ENCODE measurements around the gene TFEB.
A peak's percentile ranks its signal among the peaks of the same experiment; 100 is the strongest.

The TFEB gene

DNA sequence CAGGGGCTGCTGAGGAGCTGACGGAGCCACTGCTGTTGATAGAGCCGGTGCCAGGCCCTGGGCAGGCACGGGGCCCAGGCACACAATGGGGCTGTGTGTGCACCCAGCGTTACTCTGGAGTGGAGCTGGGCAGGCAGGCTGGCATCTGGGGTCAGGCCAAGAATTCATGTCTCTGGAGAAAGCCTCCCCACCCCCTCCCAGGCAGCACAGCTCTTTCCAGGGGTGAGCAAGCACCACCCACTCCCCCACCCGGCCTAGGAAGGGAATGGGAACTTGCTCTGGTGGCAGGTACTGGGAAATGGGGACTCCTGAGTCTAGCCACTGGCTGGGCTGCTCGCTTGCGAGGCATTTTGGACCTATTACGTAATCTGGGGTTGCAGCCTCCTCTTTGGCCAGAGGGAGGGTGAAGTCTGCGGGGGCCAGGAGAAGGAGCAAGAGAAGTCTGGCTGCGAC lies 22.7 kb downstream of the TFEB start:
- Histone ChIP-seq H3K36me3 (ENCODE audit: control insufficient read depth in 2 of 2, insufficient read depth in 2 of 2, low read length in 2 of 2) (no peaks in the 10 kb centered on the region), H3K27ac (ENCODE audit: low read length) (peak overlapping the region; percentile 84), H3K9ac (ENCODE audit: low read length in 2 of 2) (peak overlapping the region in 1 of 2 donors; percentile 58), H3K9me3 (ENCODE audit: control insufficient read depth in 2 of 2, low read length in 2 of 2) (no peaks in the 10 kb centered on the region), H3K27me3 (ENCODE audit: control insufficient read depth in 1 of 2, insufficient read depth in 2 of 2, low read length in 2 of 2) (no peaks in the 10 kb centered on the region), H3K4me3 (ENCODE audit: low read length in 2 of 2) (peak overlapping the region in 1 of 2 donors; percentile 40), H3K4me1 (ENCODE audit: control insufficient read depth, insufficient read depth, low read length) (peaks cover 62% of the 10 kb centered on the region)

DNA sequence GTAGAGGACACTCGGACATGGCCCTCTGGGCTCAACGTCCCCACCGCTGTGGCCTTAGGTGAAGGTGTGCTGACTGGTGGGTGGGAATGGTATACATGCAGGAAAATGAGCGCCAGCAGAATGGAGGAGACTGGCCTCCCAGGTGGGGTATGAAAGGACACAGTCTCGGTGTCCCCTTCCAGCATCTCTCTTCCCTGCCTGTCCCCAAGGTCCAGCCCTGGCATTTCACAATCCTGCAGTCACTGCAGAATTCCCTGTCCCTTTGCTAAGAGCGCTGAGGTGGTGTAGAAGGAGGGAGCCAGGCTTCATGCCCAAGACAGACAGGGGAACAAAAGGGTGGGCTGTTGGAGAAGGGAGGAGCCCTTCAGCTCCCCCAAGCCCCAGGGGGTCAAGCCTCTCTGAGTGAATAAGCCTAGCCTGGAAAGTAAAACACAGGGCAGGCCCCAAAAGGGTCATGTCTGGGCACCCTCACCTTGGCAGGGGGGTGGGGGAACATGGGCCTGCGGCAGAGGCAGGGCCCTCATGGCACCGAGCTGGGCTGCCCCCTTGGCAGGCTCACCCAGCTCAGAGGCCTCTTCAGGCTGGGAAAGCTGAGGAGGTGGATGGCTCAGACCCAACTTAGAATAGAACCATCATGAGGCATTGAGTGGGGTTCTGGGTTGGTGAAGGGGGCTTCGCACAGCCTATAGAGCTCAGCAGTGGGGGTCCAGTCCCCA lies 23.9 kb downstream of the TFEB start:
- no peaks in the 10 kb centered on the region for H3K9me3 ChIP-seq (ENCODE audit: control insufficient read depth in 2 of 2, low read length in 2 of 2)
- H3K9ac ChIP-seq (ENCODE audit: low read length in 2 of 2), result peak overlapping the region in 1 of 2 donors; percentile 58
- H3K27me3 ChIP-seq (ENCODE audit: control insufficient read depth in 1 of 2, insufficient read depth in 2 of 2, low read length in 2 of 2), result no peaks in the 10 kb centered on the region
- H3K27ac ChIP-seq (ENCODE audit: low read length), result peak overlapping the region; percentile 84
- no peaks in the 10 kb centered on the region for H3K36me3 ChIP-seq (ENCODE audit: control insufficient read depth in 2 of 2, insufficient read depth in 2 of 2, low read length in 2 of 2)
- H3K4me1 ChIP-seq (ENCODE audit: control insufficient read depth, insufficient read depth, low read length), result peaks cover 62% of the 10 kb centered on the region
- no peak overlapping the region for H3K4me3 ChIP-seq (ENCODE audit: low read length in 2 of 2)

DNA sequence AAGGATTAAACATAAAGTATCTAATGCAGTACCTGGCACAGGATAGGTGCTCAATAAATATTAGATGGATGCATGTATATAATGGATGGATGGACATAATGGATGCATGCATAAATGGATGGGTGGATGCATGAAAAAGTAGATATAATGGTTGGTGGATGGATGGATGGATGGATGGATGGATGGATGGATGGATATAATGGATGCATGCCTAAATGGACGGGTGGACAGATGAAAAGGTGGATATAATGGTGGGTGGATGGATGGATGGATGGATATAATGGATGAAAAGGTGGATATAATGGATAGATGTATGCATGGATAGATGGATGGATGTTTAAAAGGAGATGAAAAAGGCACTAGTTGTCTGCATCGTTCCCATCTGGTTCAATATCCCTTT lies 26.0 kb downstream of the TFEB start:
- no peaks in the 10 kb centered on the region for H3K36me3 ChIP-seq (ENCODE audit: control insufficient read depth in 2 of 2, insufficient read depth in 2 of 2, low read length in 2 of 2)
- no peaks in the 10 kb centered on the region for H3K27me3 ChIP-seq (ENCODE audit: control insufficient read depth in 1 of 2, insufficient read depth in 2 of 2, low read length in 2 of 2)
- H3K4me1 ChIP-seq (ENCODE audit: control insufficient read depth, insufficient read depth, low read length), result peaks cover 67% of the 10 kb centered on the region
- H3K4me3 ChIP-seq (ENCODE audit: low read length in 2 of 2), result no peak overlapping the region
- no peak overlapping the region for H3K9ac ChIP-seq (ENCODE audit: low read length in 2 of 2)
- no peak overlapping the region for H3K27ac ChIP-seq (ENCODE audit: low read length)
- no peaks in the 10 kb centered on the region for H3K9me3 ChIP-seq (ENCODE audit: control insufficient read depth in 2 of 2, low read length in 2 of 2)

GRCh38 chr6:41708856-41709255 lies 26.6 kb downstream of the TFEB start:
- no peaks in the 10 kb centered on the region for H3K27me3 ChIP-seq (ENCODE audit: control insufficient read depth in 1 of 2, insufficient read depth in 2 of 2, low read length in 2 of 2)
- no peak overlapping the region for H3K4me3 ChIP-seq (ENCODE audit: low read length in 2 of 2)
- H3K4me1 ChIP-seq (ENCODE audit: control insufficient read depth, insufficient read depth, low read length), result peaks cover 66% of the 10 kb centered on the region
- no peaks in the 10 kb centered on the region for H3K36me3 ChIP-seq (ENCODE audit: control insufficient read depth in 2 of 2, insufficient read depth in 2 of 2, low read length in 2 of 2)
- H3K9me3 ChIP-seq (ENCODE audit: control insufficient read depth in 2 of 2, low read length in 2 of 2), result no peaks in the 10 kb centered on the region
- no peak overlapping the region for H3K27ac ChIP-seq (ENCODE audit: low read length)
- no peak overlapping the region for H3K9ac ChIP-seq (ENCODE audit: low read length in 2 of 2)

GRCh38 chr6:41707565-41708200 lies 27.7 kb downstream of the TFEB start:
- H3K27ac ChIP-seq (ENCODE audit: low read length), result no peak overlapping the region
- no peak overlapping the region for H3K4me3 ChIP-seq (ENCODE audit: low read length in 2 of 2)
- no peaks in the 10 kb centered on the region for H3K27me3 ChIP-seq (ENCODE audit: control insufficient read depth in 1 of 2, insufficient read depth in 2 of 2, low read length in 2 of 2)
- no peaks in the 10 kb centered on the region for H3K9me3 ChIP-seq (ENCODE audit: control insufficient read depth in 2 of 2, low read length in 2 of 2)
- peaks cover 0 to 1% of the 10 kb centered on the region in 2 donors for H3K36me3 ChIP-seq (ENCODE audit: control insufficient read depth in 2 of 2, insufficient read depth in 2 of 2, low read length in 2 of 2)
- no peak overlapping the region for H3K9ac ChIP-seq (ENCODE audit: low read length in 2 of 2)
- H3K4me1 ChIP-seq (ENCODE audit: control insufficient read depth, insufficient read depth, low read length), result peaks cover 57% of the 10 kb centered on the region

- Histone ChIP-seq H3K4me1 (ENCODE audit: control insufficient read depth, insufficient read depth, low read length) (peaks cover 54% of the 10 kb centered on the region), H3K27me3 (ENCODE audit: control insufficient read depth in 1 of 2, insufficient read depth in 2 of 2, low read length in 2 of 2) (no peaks in the 10 kb centered on the region), H3K9ac (ENCODE audit: low read length in 2 of 2) (no peak overlapping the region), H3K36me3 (ENCODE audit: control insufficient read depth in 2 of 2, insufficient read depth in 2 of 2, low read length in 2 of 2) (peaks cover 0 to 3% of the 10 kb centered on the region in 2 donors), H3K9me3 (ENCODE audit: control insufficient read depth in 2 of 2, low read length in 2 of 2) (no peaks in the 10 kb centered on the region), H3K27ac (ENCODE audit: low read length) (peak overlapping the region; percentile 86), H3K4me3 (ENCODE audit: low read length in 2 of 2) (no peak overlapping the region)
Measured at GRCh38 chr6:41706876-41707564, 28.4 kb downstream of the TFEB start.

DNA sequence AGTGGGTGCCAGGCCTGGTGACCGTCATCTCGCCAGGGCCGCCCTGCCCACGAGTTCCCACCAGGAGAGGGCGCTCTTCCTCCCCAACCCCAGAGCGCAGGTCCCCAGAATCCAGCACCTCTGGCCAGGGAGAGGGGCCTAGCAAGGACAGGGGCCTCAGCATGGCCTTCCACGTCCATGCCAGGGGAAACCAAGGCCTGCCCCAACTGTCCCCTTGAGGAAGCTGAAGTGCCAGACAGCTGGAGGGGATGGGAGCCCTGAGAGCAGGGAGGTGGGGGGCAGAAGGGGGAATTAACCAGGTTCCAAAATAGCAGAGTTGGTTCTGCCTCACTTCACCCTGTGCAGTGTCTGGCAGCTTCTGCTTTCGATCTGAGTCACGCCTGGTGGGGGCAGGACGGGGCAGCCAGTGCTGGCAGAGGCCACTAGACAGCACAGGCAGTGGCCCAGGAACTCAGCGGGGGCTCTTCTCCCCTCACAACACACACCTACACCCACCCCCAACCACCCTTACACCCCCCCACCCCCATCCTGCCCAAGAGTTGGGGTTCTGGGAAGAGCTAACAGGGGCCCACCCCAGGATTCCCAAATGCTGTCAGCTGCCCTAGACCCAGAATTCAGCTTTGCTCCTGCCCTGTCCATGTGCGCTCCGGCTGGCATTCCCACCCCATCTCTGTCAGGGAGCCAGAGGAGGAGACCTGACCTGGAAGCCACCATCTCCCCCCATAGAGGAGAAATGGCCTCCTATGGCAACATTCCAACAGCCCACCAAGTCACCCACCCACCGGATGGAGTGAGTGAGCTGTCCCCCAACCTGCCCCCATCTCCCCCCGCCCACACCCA lies 29.2 kb downstream of the TFEB start:
- Histone ChIP-seq H3K36me3 (ENCODE audit: control insufficient read depth in 2 of 2, insufficient read depth in 2 of 2, low read length in 2 of 2) (peaks cover 0 to 3% of the 10 kb centered on the region in 2 donors), H3K27me3 (ENCODE audit: control insufficient read depth in 1 of 2, insufficient read depth in 2 of 2, low read length in 2 of 2) (no peaks in the 10 kb centered on the region), H3K4me3 (ENCODE audit: low read length in 2 of 2) (peak overlapping the region in 1 of 2 donors; percentile 52), H3K9me3 (ENCODE audit: control insufficient read depth in 2 of 2, low read length in 2 of 2) (no peaks in the 10 kb centered on the region), H3K9ac (ENCODE audit: low read length in 2 of 2) (peak overlapping the region; percentile 36 to 64), H3K27ac (ENCODE audit: low read length) (peak overlapping the region; percentile 86), H3K4me1 (ENCODE audit: control insufficient read depth, insufficient read depth, low read length) (peaks cover 46% of the 10 kb centered on the region)

DNA sequence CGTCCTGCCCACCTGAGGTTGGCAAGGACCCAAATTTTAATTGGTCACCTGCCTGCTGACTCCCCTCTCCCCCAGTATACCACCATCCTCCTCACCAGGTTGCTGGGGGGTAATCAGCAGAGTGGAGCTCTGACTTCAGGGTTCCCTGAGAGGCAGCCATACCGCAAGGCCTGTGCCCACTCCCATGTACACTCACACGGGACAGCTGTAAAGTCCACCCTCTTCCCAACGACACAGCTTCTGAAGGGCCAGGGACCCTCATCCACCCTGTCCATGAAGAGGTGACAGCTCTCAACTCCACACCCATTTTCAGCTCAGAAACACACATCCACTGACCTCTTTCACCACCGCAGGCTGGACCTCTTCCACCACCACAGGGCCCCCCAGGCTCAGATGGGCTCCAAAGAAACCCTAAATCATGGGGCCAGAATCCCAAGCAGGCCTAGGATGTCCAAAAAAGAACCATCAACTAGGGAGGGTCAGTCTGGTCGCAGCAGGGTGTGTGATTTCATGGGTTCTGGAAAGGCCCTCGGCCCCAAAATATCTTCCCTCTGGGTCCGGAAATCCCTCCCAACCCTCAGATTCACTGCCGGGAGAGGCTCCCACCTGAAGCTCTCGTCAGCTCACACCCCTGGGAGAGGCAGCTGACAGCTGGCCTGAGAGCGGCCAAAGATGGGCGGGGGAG lies 30.0 kb downstream of the TFEB start:
- H3K4me1 ChIP-seq (ENCODE audit: control insufficient read depth, insufficient read depth, low read length), result peaks cover 44% of the 10 kb centered on the region
- no peaks in the 10 kb centered on the region for H3K9me3 ChIP-seq (ENCODE audit: control insufficient read depth in 2 of 2, low read length in 2 of 2)
- H3K36me3 ChIP-seq (ENCODE audit: control insufficient read depth in 2 of 2, insufficient read depth in 2 of 2, low read length in 2 of 2), result peaks cover 0 to 3% of the 10 kb centered on the region in 2 donors
- H3K9ac ChIP-seq (ENCODE audit: low read length in 2 of 2), result peak overlapping the region; percentile 60 to 64
- H3K27ac ChIP-seq (ENCODE audit: low read length), result peak overlapping the region; percentile 86
- H3K27me3 ChIP-seq (ENCODE audit: control insufficient read depth in 1 of 2, insufficient read depth in 2 of 2, low read length in 2 of 2), result no peaks in the 10 kb centered on the region
- H3K4me3 ChIP-seq (ENCODE audit: low read length in 2 of 2), result peak overlapping the region; percentile 35 to 52

GRCh38 chr6:41704656-41705310 lies 30.6 kb downstream of the TFEB start:
- H3K36me3 ChIP-seq (ENCODE audit: control insufficient read depth in 2 of 2, insufficient read depth in 2 of 2, low read length in 2 of 2), result peaks cover 0 to 3% of the 10 kb centered on the region in 2 donors
- H3K4me1 ChIP-seq (ENCODE audit: control insufficient read depth, insufficient read depth, low read length), result peaks cover 44% of the 10 kb centered on the region
- H3K27me3 ChIP-seq (ENCODE audit: control insufficient read depth in 1 of 2, insufficient read depth in 2 of 2, low read length in 2 of 2), result no peaks in the 10 kb centered on the region
- no peak overlapping the region for H3K4me3 ChIP-seq (ENCODE audit: low read length in 2 of 2)
- no peaks in the 10 kb centered on the region for H3K9me3 ChIP-seq (ENCODE audit: control insufficient read depth in 2 of 2, low read length in 2 of 2)
- peak overlapping the region; percentile 86 for H3K27ac ChIP-seq (ENCODE audit: low read length)
- peak overlapping the region; percentile 60 to 64 for H3K9ac ChIP-seq (ENCODE audit: low read length in 2 of 2)

All from stomach smooth muscle (tissue), 2 donors.